GM23248 (cell line): ENCODE measurements around the gene E2F3. TPM values are rescaled to one million over a fixed set of nuclear protein-coding genes. Genes with fewer than 3 reads are reported as not detected.

ENCODE experiments used
- DNase-seq: peaks from one replicate; pipeline ENCODE4 v3.0.0-alpha.2; 2015
- H2AFZ ChIP-seq: fragments of 200-600 bp; sonication (generic); 2 replicates; pipeline ENCODE4 v1.6.1; 2016; ENCODE audit warnings: antibody characterized with exemption
- H3F3A ChIP-seq: fragments of 200-600 bp; sonication (generic); 2 replicates; pipeline ENCODE4 v1.6.1; 2016; ENCODE audit warnings: mild to moderate bottlenecking, antibody characterized with exemption, mixed run types; ENCODE audit not compliant: insufficient read depth
- H3K27ac ChIP-seq: fragments of 200-600 bp; sonication (generic); 2 replicates; pipeline ENCODE4 v1.5.1; 2016; ENCODE audit warnings: mild to moderate bottlenecking
- H3K27me3 ChIP-seq: fragments of 200-600 bp; sonication (generic); replicated peaks from 2 replicates; pipeline ENCODE4 v1.6.1; 2016; ENCODE audit warnings: mild to moderate bottlenecking; ENCODE audit not compliant: insufficient read depth
- H3K36me3 ChIP-seq: fragments of 200-600 bp; sonication (generic); 2 replicates; pipeline ENCODE4 v1.6.1; 2016; ENCODE audit warnings: low read depth, mild to moderate bottlenecking
- H3K4me1 ChIP-seq: fragments of 200-600 bp; sonication (generic); 2 replicates; pipeline ENCODE4 v1.6.1; 2016; ENCODE audit warnings: mild to moderate bottlenecking; ENCODE audit not compliant: insufficient read depth
- H3K4me2 ChIP-seq: fragments of 200-600 bp; sonication (generic); one replicate; pipeline ENCODE4 v1.6.1; 2016; ENCODE audit warnings: mild to moderate bottlenecking; ENCODE audit not compliant: unreplicated experiment
- H3K4me3 ChIP-seq: fragments of 200-600 bp; sonication (generic); 2 replicates; pipeline ENCODE4 v1.5.1; 2016; ENCODE audit warnings: mild to moderate bottlenecking
- H3K79me2 ChIP-seq: fragments of 200-600 bp; sonication (generic); 2 replicates; pipeline ENCODE4 v1.6.1; 2016; ENCODE audit warnings: mild to moderate bottlenecking; ENCODE audit not compliant: insufficient read depth
- H3K9ac ChIP-seq: fragments of 200-600 bp; sonication (generic); 2 replicates; pipeline ENCODE4 v1.6.1; 2016; ENCODE audit warnings: mild to moderate bottlenecking
- H3K9me2 ChIP-seq: fragments of 200-600 bp; sonication (generic); 2 replicates; pipeline ENCODE4 v1.6.1; 2016; ENCODE audit warnings: mixed run types, mild to moderate bottlenecking, moderate library complexity; ENCODE audit not compliant: insufficient read depth
- H3K9me3 ChIP-seq: fragments of 200-600 bp; sonication (generic); one replicate; pipeline ENCODE4 v1.6.1; 2017; ENCODE audit warnings: low read depth
- H4K20me1 ChIP-seq: fragments of 200-600 bp; sonication (generic); 2 replicates; pipeline ENCODE4 v1.6.0; 2016; ENCODE audit not compliant: insufficient read depth
- EZH2 ChIP-seq: fragments of 200-600 bp; sonication (generic); IDR thresholded peaks from 2 replicates; pipeline ENCODE4 v1.6.1; 2018; ENCODE audit warnings: antibody characterized with exemption, mild to moderate bottlenecking; ENCODE audit not compliant: insufficient read depth, poor library complexity, severe bottlenecking
- EZH2phosphoT487 ChIP-seq: fragments of 200-600 bp; sonication (generic); IDR thresholded peaks from 2 replicates; pipeline ENCODE4 v1.6.1; 2018; ENCODE audit warnings: antibody characterized with exemption, moderate library complexity, mild to moderate bottlenecking, low read depth; ENCODE audit not compliant: insufficient read depth
- WGBS, 2 experiments: methylation state at CpG; one replicate each; pipeline ENCODE4 v1.1.6; 2015 to 2017; ENCODE audit warnings: low lambda C conversion rate in 2 of 2, low coverage in 1 of 2; ENCODE audit errors: missing lambda C conversion rate in 2 of 2; 5-methylcytosine and 5-hydroxymethylcytosine counted together
- in situ Hi-C: fragments of 300-500 bp; cut with MboI; formaldehyde crosslinking; loops from 2 replicates; pipeline ENCODE4 v1.15.0; 2020
- polyA plus RNA-seq: library from polyadenylated mRNA; unstranded; fragments of >200 nt; fragmentation: Nextera tagmentation; extraction: Ambion mirVana; gene quantifications from 2 replicates; pipeline ENCODE4 v1.2.1, GENCODE V29; 2016
- total RNA-seq: library from RNA; depleted of rRNA; stranded (reverse); fragments of >200 nt; shearing (Covaris generic); gene quantifications from 2 replicates; pipeline ENCODE4 v1.2.3, GENCODE V29; 2014

The E2F3 gene
- total and polyA plus RNA-seq, 2 experiments from 2014 or later, result 4.1 to 7.0 TPM

- WGBS, 2 experiments, result 98 to 99% methylated on average over 3 of the region's 3 CpGs
- H4K20me1 ChIP-seq, result peaks cover 15% of the 10 kb centered on the region; the same call in 1 of the 2 replicates
Observed at GRCh38 chr6:20426177-20427082, 24.8 kb downstream of the E2F3 start.

DNA sequence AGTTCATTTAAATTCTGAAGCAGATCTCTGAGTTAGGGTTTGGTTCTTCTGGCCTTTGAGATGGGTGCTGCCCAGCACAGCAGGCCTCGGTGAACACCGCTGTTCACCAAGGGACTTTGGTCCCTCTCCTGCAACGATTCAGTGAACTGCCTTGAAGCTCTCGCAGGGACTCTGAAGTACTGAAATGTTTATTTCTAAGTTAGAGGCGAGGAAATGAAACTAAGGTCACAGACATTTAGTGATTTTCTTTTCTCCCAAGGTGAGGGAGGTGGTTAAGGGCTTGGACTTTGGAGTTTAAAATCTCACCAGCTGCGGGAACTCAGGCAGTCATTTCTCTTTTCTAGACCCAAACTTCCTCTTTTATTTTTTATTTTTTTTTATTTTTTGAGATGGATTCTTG is 26.2 kb downstream of the E2F3 start:
- Histone ChIP-seq H3K4me1 (no peaks in the 10 kb centered on the region), H3K79me2 (peaks cover 100% of the 10 kb centered on the region), H3F3A (no peaks in the 10 kb centered on the region), H4K20me1 (peaks cover 11% of the 10 kb centered on the region; the same call in 1 of the 2 replicates), H3K9me3 (no peaks in the 10 kb centered on the region), H3K4me2 (no peak overlapping the region), H3K4me3 (no peak overlapping the region), H2AFZ (no peak overlapping the region), H3K9ac (no peak overlapping the region), H3K36me3 (0 out of 2 replicates have a peak, but pooled peaks cover 7% of the 10 kb centered on the region), H3K27ac (no peak overlapping the region), H3K27me3 (no peaks in the 10 kb centered on the region), H3K9me2 (no peaks in the 10 kb centered on the region)
- in situ Hi-C loops, result no loop called here
- DNase-seq, result no peak
- WGBS, 2 experiments, result 81 to 83% methylated on average over 6 of the region's 6 CpGs
- TF ChIP-seq EZH2 (no peak), EZH2phosphoT487 (no peak)

More at GRCh38 chr6:20426177-20427082, 24.8 kb downstream of the E2F3 start:
- TF ChIP-seq EZH2phosphoT487 (no peak), EZH2 (no peak)
- no peak overlapping the region for H3K9ac ChIP-seq
- no peaks in the 10 kb centered on the region for H3K9me2 ChIP-seq
- H2AFZ ChIP-seq, result no peak overlapping the region
- H3K36me3 ChIP-seq, result no peaks in the 10 kb centered on the region
- in situ Hi-C loops, result no loop called here
- H3K9me3 ChIP-seq, result no peaks in the 10 kb centered on the region
- no peaks in the 10 kb centered on the region for H3K27me3 ChIP-seq
- no peaks in the 10 kb centered on the region for H3K4me1 ChIP-seq
- peaks cover 100% of the 10 kb centered on the region for H3K79me2 ChIP-seq
- H3F3A ChIP-seq, result no peaks in the 10 kb centered on the region
- DNase-seq, result no peak
- H3K4me2 ChIP-seq, result no peak overlapping the region
- no peak overlapping the region for H3K4me3 ChIP-seq
- no peak overlapping the region for H3K27ac ChIP-seq

DNA sequence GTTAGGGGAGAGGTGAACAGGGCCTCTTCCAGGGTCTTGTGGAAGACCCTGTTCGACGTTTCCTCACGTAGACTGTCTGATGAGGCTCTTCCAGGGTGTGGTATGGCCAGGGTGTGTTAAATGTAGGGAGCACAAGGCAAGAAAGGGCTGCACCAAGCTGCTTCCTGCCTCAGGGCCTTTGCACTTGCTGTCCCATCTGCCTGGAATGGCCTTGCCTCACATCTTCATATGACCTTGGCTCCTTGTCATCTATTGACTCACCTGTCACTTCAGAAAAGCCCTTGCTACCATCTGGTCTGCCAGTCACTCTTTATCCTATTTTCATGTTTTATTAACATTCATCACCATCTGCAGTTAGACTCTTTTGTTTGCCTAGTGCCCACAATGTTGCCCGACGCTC is 31.0 kb downstream of the E2F3 start:
- Histone ChIP-seq H3K27me3 (no peaks in the 10 kb centered on the region), H3F3A (peaks cover 1% of the 10 kb centered on the region; the same call in 1 of the 2 replicates), H3K27ac (no peak overlapping the region), H3K79me2 (peaks cover 100% of the 10 kb centered on the region), H3K9me3 (no peaks in the 10 kb centered on the region), H2AFZ (no peak overlapping the region), H3K9ac (no peak overlapping the region), H3K36me3 (0 out of 2 replicates have a peak, but pooled peaks cover 7% of the 10 kb centered on the region), H3K4me1 (no peaks in the 10 kb centered on the region), H3K4me2 (no peak overlapping the region), H3K9me2 (no peaks in the 10 kb centered on the region), H4K20me1 (0 out of 2 replicates have a peak, but pooled peaks cover 4% of the 10 kb centered on the region), H3K4me3 (no peak overlapping the region)
- in situ Hi-C loops, result no loop called here
- no peak for DNase-seq
- TF ChIP-seq EZH2phosphoT487 (no peak), EZH2 (no peak)
- 98 to 100% methylated on average over 5 of the region's 5 CpGs for WGBS, 2 experiments

- H3K4me1 ChIP-seq, result no peaks in the 10 kb centered on the region
- H3K27me3 ChIP-seq, result no peaks in the 10 kb centered on the region
- H3F3A ChIP-seq, result peaks cover 5% of the 10 kb centered on the region; the same call in 1 of the 2 replicates
- H4K20me1 ChIP-seq, result 0 out of 2 replicates have a peak, but pooled peaks cover 4% of the 10 kb centered on the region
- H3K4me3 ChIP-seq, result no peak overlapping the region
- TF ChIP-seq EZH2, result no peak
- no peak for TF ChIP-seq EZH2phosphoT487
- peaks cover 100% of the 10 kb centered on the region for H3K79me2 ChIP-seq
- in situ Hi-C loops, result no loop called here
- 97 to 99% methylated on average over 3 of the region's 3 CpGs for WGBS, 2 experiments
- DNase-seq, result no peak
- H2AFZ ChIP-seq, result no peak overlapping the region
- no peak overlapping the region for H3K4me2 ChIP-seq
- H3K9me2 ChIP-seq, result no peaks in the 10 kb centered on the region
- H3K36me3 ChIP-seq, result 0 out of 2 replicates have a peak, but pooled peaks cover 7% of the 10 kb centered on the region
- no peaks in the 10 kb centered on the region for H3K9me3 ChIP-seq
- H3K9ac ChIP-seq, result no peak overlapping the region
- H3K27ac ChIP-seq, result no peak overlapping the region
Observed at GRCh38 chr6:20433321-20433720, 31.6 kb downstream of the E2F3 start.
